ENCODE data around the gene CNGA1.

DNA sequence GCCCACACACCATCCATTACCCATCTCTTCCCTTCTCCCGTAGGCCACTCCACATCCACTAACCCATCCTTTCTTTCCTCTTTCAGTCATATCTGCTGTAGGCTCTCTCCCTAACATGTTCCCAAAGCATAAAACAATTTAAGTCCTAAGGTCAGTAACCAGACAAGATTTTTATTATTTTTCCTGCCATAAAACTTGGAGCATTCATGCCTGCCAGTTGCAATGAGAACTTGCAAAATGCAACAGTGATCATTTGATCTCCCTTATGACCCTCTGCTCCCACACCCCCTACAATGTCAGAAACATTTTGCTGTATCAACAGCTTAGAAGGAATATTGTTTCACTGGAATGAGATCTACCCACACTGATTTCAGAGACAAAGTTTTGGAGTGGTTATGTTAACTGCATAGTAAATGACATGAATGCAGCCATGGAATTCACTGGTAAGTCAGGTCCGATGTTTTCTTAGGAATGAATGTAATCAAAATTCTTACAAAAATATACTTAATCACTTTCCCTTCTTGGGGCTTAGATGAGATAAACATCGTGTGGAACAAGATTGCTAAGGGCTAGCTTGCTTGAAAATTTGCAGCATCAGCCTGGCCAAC lies 5.8 kb upstream of the CNGA1 start:
- TF ChIP-seq POLR2AphosphoS5 (IDR thresholded peaks at IDR 0.05; ENCODE audit: low read depth, low read length) (no peak), POLR2A (IDR thresholded peaks at IDR 0.05; ENCODE audit: low read depth, low read length) (no peak), TAF1 (IDR thresholded peaks at IDR 0.05; ENCODE audit: low read depth, low read length) (no peak), SPI1 (IDR thresholded peaks at IDR 0.05; ENCODE audit: low read depth, low read length) (no peak)
